WTC11 (cell line): ENCODE results near the gene TATDN2.

Experiments used
- CREM ChIP-seq: sonication (generic); formaldehyde crosslinking; IDR thresholded peaks from 2 replicates; pipeline ENCODE4 v1.8.1; 2022; ENCODE audit warnings: mild to moderate bottlenecking, missing genetic modification reagents, moderate library complexity
- CTCF ChIP-seq: fragments of 200-600 bp; IDR thresholded peaks from 2 replicates; pipeline ENCODE4 v1.8.0; 2022; ENCODE audit warnings: antibody characterized with exemption
- STAT6 ChIP-seq: sonication (generic); formaldehyde crosslinking; conservative IDR thresholded peaks from 2 replicates; pipeline ENCODE4 v1.8.1; 2023; ENCODE audit warnings: mild to moderate bottlenecking, low read depth, missing genetic modification reagents, moderate library complexity

GRCh38 chr3:10278501-10278900 is 30.2 kb downstream of the TATDN2 start:
- TF ChIP-seq CTCF (no peak), STAT6 (CRISPR knock-in tag) (no peak), CREM (CRISPR knock-in tag) (no peak)
